ENCODE data around the gene AFAP1L1. TPM values are rescaled to one million over a fixed set of nuclear protein-coding genes. Genes with fewer than 3 reads are reported as not detected.
A peak's percentile ranks its signal among the peaks of the same experiment; 100 is the strongest.

Gene AFAP1L1
- total and polyA plus RNA-seq, 9 of the 15 experiments (the other 6 are each of a cell fraction or from before 2014, with no cell fraction given) = 0.01 to 0.12 (median 0.03) TPM; not detected in 4

DNA sequence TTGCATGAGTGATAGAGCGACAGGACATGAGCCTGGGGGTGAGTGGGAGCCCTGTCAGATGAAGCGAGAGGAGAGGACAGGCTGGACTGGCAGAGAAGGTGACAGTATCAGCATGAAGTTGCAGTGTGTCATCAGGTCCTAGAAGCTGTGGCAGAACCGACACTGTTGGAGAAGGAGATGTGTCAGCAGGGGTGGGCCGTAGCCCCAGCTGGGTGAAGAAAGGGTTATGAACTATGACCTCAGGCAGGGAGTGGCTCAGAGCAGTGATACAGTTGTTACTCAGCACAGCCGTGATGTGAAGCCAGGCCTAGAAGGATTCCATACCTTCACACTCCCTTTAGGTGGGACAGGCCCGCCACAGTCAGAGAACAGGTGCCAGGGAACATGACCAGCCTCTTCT, 93.8 kb downstream of the AFAP1L1 start (continued):
- TF ChIP-seq, protein P1, sequence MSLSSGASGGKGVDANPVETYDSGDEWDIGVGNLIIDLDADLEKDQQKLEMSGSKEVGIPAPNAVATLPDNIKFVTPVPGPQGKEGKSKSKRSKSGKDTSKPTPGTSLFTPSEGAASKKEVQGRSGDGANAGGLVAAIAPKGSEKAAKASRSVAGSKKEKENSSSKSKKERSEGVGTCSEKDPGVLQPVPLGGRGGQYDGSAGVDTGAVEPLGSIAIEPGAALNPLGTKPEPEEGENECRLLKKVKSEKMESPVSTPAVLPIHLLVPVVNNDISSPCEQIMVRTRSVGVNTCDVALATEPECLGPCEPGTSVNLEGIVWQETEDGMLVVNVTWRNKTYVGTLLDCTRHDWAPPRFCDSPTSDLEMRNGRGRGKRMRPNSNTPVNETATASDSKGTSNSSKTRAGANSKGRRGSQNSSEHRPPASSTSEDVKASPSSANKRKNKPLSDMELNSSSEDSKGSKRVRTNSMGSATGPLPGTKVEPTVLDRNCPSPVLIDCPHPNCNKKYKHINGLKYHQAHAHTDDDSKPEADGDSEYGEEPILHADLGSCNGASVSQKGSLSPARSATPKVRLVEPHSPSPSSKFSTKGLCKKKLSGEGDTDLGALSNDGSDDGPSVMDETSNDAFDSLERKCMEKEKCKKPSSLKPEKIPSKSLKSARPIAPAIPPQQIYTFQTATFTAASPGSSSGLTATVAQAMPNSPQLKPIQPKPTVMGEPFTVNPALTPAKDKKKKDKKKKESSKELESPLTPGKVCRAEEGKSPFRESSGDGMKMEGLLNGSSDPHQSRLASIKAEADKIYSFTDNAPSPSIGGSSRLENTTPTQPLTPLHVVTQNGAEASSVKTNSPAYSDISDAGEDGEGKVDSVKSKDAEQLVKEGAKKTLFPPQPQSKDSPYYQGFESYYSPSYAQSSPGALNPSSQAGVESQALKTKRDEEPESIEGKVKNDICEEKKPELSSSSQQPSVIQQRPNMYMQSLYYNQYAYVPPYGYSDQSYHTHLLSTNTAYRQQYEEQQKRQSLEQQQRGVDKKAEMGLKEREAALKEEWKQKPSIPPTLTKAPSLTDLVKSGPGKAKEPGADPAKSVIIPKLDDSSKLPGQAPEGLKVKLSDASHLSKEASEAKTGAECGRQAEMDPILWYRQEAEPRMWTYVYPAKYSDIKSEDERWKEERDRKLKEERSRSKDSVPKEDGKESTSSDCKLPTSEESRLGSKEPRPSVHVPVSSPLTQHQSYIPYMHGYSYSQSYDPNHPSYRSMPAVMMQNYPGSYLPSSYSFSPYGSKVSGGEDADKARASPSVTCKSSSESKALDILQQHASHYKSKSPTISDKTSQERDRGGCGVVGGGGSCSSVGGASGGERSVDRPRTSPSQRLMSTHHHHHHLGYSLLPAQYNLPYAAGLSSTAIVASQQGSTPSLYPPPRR (CRISPR knock-in tag; IDR thresholded peaks at IDR 0.05; ENCODE audit: borderline replicate concordance) = no peak
- TF ChIP-seq CC2D1A (IDR thresholded peaks at IDR 0.05) = no peak
- no peak for TF ChIP-seq MTA3 (IDR thresholded peaks at IDR 0.05; ENCODE audit: borderline replicate concordance)
- TF ChIP-seq SP1 (CRISPR knock-in tag; IDR thresholded peaks at IDR 0.05) = no peak
- no peak for TF ChIP-seq CBFB (CRISPR knock-in tag; IDR thresholded peaks at IDR 0.05)
- no peak for TF ChIP-seq SIX5 (IDR thresholded peaks at IDR 0.05; ENCODE audit: borderline replicate concordance in 1 of 2, insufficient read depth in 1 of 2, low read depth in 1 of 2, low read length in 2 of 2)
- TF ChIP-seq, protein P2, sequence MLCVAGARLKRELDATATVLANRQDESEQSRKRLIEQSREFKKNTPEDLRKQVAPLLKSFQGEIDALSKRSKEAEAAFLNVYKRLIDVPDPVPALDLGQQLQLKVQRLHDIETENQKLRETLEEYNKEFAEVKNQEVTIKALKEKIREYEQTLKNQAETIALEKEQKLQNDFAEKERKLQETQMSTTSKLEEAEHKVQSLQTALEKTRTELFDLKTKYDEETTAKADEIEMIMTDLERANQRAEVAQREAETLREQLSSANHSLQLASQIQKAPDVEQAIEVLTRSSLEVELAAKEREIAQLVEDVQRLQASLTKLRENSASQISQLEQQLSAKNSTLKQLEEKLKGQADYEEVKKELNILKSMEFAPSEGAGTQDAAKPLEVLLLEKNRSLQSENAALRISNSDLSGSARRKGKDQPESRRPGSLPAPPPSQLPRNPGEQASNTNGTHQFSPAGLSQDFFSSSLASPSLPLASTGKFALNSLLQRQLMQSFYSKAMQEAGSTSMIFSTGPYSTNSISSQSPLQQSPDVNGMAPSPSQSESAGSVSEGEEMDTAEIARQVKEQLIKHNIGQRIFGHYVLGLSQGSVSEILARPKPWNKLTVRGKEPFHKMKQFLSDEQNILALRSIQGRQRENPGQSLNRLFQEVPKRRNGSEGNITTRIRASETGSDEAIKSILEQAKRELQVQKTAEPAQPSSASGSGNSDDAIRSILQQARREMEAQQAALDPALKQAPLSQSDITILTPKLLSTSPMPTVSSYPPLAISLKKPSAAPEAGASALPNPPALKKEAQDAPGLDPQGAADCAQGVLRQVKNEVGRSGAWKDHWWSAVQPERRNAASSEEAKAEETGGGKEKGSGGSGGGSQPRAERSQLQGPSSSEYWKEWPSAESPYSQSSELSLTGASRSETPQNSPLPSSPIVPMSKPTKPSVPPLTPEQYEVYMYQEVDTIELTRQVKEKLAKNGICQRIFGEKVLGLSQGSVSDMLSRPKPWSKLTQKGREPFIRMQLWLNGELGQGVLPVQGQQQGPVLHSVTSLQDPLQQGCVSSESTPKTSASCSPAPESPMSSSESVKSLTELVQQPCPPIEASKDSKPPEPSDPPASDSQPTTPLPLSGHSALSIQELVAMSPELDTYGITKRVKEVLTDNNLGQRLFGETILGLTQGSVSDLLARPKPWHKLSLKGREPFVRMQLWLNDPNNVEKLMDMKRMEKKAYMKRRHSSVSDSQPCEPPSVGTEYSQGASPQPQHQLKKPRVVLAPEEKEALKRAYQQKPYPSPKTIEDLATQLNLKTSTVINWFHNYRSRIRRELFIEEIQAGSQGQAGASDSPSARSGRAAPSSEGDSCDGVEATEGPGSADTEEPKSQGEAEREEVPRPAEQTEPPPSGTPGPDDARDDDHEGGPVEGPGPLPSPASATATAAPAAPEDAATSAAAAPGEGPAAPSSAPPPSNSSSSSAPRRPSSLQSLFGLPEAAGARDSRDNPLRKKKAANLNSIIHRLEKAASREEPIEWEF (CRISPR knock-in tag; IDR thresholded peaks at IDR 0.05) = no peak
- TF ChIP-seq, protein P3, sequence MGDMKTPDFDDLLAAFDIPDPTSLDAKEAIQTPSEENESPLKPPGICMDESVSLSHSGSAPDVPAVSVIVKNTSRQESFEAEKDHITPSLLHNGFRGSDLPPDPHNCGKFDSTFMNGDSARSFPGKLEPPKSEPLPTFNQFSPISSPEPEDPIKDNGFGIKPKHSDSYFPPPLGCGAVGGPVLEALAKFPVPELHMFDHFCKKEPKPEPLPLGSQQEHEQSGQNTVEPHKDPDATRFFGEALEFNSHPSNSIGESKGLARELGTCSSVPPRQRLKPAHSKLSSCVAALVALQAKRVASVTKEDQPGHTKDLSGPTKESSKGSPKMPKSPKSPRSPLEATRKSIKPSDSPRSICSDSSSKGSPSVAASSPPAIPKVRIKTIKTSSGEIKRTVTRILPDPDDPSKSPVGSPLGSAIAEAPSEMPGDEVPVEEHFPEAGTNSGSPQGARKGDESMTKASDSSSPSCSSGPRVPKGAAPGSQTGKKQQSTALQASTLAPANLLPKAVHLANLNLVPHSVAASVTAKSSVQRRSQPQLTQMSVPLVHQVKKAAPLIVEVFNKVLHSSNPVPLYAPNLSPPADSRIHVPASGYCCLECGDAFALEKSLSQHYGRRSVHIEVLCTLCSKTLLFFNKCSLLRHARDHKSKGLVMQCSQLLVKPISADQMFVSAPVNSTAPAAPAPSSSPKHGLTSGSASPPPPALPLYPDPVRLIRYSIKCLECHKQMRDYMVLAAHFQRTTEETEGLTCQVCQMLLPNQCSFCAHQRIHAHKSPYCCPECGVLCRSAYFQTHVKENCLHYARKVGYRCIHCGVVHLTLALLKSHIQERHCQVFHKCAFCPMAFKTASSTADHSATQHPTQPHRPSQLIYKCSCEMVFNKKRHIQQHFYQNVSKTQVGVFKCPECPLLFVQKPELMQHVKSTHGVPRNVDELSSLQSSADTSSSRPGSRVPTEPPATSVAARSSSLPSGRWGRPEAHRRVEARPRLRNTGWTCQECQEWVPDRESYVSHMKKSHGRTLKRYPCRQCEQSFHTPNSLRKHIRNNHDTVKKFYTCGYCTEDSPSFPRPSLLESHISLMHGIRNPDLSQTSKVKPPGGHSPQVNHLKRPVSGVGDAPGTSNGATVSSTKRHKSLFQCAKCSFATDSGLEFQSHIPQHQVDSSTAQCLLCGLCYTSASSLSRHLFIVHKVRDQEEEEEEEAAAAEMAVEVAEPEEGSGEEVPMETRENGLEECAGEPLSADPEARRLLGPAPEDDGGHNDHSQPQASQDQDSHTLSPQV (IDR thresholded peaks at IDR 0.05) = peak; percentile 42; the same call in 1 of the 2 replicates
- peak; percentile 26; the same call in 1 of the 2 replicates for TF ChIP-seq JUND (IDR thresholded peaks at IDR 0.05; ENCODE audit: borderline replicate concordance, low read depth, low read length)
- TF ChIP-seq JUND (tag; IDR thresholded peaks at IDR 0.05; ENCODE audit: borderline replicate concordance, low read depth, low read length) = no peak; the same call in 2 of the 3 replicates
- TF ChIP-seq POU5F1 (IDR thresholded peaks at IDR 0.05; ENCODE audit: borderline replicate concordance, low read depth, low read length, partially characterized antibody) = no peak
- no peak for TF ChIP-seq WHSC1 (IDR thresholded peaks at IDR 0.05; ENCODE audit: low read length)
- TF ChIP-seq HMG20B (CRISPR knock-in tag; IDR thresholded peaks at IDR 0.05) = no peak

Data from K562 (cell line).